ENCODE data around the gene SMOC2. TPM values are rescaled to one million over a fixed set of nuclear protein-coding genes. Genes with fewer than 3 reads are reported as not detected.

SMOC2 gene
- polyA plus RNA-seq, 2 of the 4 experiments (the other 2 are of a cell fraction): not detected

DNA sequence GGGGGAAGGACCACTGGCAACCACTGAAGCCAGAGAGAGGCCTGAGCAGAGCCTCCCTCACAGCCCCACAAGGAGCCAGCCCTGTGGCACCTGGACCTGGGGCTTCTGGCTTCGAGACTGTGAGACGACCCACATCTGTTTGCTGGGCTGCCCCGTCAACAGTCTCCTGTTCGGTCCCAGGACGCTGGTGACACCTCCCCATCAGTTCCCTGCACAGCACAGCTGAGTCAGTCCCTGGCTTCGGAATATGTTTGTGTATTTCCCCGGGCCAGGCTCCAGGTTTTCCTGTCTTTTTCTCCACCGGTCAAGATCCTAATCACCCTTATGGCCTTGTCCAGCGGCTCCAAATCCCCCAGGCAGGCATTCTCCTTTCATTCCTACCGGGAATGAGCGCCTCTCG is 46.4 kb upstream of the SMOC2 start:
- Histone ChIP-seq H3K9me3 (no peaks in the 10 kb centered on the region), H3K4me3 (no peak overlapping the region), H3K4me2 (no peak overlapping the region), H3K4me1 (no peaks in the 10 kb centered on the region), H3K27ac (no peak overlapping the region)
- CTCF ChIA-PET: no interaction called here
- ATAC-seq (no peak), DNase-seq (ENCODE audit: low read depth in 1 of 2, low spot score in 1 of 2) (no peak), FAIRE-seq (no peak)
- 51% methylated on average over 12 of the region's 12 CpGs for WGBS (ENCODE audit: missing lambda C conversion rate)
- POLR2A ChIA-PET: no interaction called here
- TF ChIP-seq NFE2L2 (conservative IDR thresholded peaks at IDR 0.05; ENCODE audit: low read length) (no peak), SREBF2 (IDR thresholded peaks at IDR 0.05) (no peak), HOXB13 (CRISPR knock-in tag; IDR thresholded peaks at IDR 0.05; ENCODE audit: low read depth) (no peak), HEYL (CRISPR knock-in tag; IDR thresholded peaks at IDR 0.05) (no peak), ZSCAN20 (CRISPR knock-in tag; IDR thresholded peaks at IDR 0.05) (no peak), FOXS1 (CRISPR knock-in tag; IDR thresholded peaks at IDR 0.05) (no peak)

DNA sequence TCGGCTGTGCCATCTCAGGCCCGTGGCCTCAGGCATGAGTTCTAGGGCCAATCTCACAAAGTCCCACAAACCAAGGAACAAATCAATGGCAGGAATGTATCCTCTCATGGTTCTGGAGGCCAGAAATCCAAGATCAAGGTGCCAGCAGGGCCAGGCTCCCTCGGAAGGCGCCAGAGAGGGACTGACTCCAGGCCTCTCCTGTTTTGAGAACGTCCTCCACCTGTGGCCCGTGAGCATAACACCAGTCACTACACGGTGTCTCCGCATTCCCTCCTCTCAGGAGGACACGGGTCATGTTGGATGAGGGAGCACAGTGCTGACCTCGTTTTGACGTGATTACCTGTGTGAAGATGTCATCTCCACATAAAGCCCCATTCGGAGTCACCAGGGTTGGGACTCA is 45.0 kb upstream of the SMOC2 start:
- CTCF ChIA-PET: no interaction called here
- no peak overlapping the region for H3K4me2 ChIP-seq
- H3K4me1 ChIP-seq: no peaks in the 10 kb centered on the region
- DNase-seq (ENCODE audit: low read depth in 1 of 2, low spot score in 1 of 2) (no peak), FAIRE-seq (no peak), ATAC-seq (no peak)
- no peaks in the 10 kb centered on the region for H3K9me3 ChIP-seq
- POLR2A ChIA-PET: no interaction called here
- H3K4me3 ChIP-seq: no peak overlapping the region
- H3K27ac ChIP-seq: no peak overlapping the region
- TF ChIP-seq NR3C1 (IDR thresholded peaks at IDR 0.05): no peak
- TF ChIP-seq POLR2A (IDR thresholded peaks at IDR 0.05; ENCODE audit: low read length): no peak
- no peak for TF ChIP-seq FOXS1 (CRISPR knock-in tag; IDR thresholded peaks at IDR 0.05)
- TF ChIP-seq CEBPB (IDR thresholded peaks at IDR 0.05): no peak
- TF ChIP-seq, protein P1, sequence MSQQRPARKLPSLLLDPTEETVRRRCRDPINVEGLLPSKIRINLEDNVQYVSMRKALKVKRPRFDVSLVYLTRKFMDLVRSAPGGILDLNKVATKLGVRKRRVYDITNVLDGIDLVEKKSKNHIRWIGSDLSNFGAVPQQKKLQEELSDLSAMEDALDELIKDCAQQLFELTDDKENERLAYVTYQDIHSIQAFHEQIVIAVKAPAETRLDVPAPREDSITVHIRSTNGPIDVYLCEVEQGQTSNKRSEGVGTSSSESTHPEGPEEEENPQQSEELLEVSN (IDR thresholded peaks at IDR 0.05; ENCODE audit: borderline replicate concordance, low read depth): no peak
- TF ChIP-seq, protein P2, sequence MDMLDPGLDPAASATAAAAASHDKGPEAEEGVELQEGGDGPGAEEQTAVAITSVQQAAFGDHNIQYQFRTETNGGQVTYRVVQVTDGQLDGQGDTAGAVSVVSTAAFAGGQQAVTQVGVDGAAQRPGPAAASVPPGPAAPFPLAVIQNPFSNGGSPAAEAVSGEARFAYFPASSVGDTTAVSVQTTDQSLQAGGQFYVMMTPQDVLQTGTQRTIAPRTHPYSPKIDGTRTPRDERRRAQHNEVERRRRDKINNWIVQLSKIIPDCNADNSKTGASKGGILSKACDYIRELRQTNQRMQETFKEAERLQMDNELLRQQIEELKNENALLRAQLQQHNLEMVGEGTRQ (IDR thresholded peaks at IDR 0.05): no peak
- WGBS (ENCODE audit: missing lambda C conversion rate): 40% methylated on average over 10 of the region's 12 CpGs

DNA sequence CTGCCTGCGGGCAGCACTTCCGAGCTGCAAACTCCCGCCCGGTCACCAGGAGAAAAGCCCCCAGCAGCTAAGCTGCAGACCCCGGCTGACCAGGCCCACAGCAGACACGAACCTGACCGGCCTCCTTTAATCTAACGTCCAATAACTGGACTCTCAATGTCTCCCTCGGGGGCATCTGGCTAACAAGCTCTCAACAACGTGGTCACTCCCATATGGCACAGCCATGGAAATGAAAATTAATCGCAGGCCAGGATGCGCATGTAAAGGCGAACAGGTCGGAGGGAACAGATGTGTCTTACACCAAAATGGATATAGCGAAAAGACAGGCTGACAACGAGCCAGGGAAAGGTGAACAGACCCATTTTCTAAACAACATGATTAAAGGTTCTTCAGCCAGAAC is 44.4 kb upstream of the SMOC2 start:
- H3K27ac ChIP-seq: no peak overlapping the region
- H3K4me1 ChIP-seq: no peaks in the 10 kb centered on the region
- no peak overlapping the region for H3K4me3 ChIP-seq
- ChIA-PET POLR2A (no interaction called here), CTCF (no interaction called here)
- no peak for ATAC-seq
- TF ChIP-seq JUNB (IDR thresholded peaks at IDR 0.05) (no peak), CEBPB (IDR thresholded peaks at IDR 0.05) (no peak), RAD21 (conservative IDR thresholded peaks at IDR 0.05 in 1 of 2, IDR thresholded peaks at IDR 0.05 in 1 of 2) (no peak), RARB (CRISPR knock-in tag; IDR thresholded peaks at IDR 0.05) (no peak), POLR2AphosphoS2 (conservative IDR thresholded peaks at IDR 0.05; ENCODE audit: low read length) (no peak), TP53 (CRISPR knock-in tag; IDR thresholded peaks at IDR 0.05) (no peak), FOXS1 (CRISPR knock-in tag; IDR thresholded peaks at IDR 0.05) (no peak), EHMT2 (IDR thresholded peaks at IDR 0.05; ENCODE audit: low read depth) (no peak), NR3C1 (IDR thresholded peaks at IDR 0.05) (no peak), NFE2L2 (conservative IDR thresholded peaks at IDR 0.05; ENCODE audit: low read length) (no peak), CHD2 (IDR thresholded peaks at IDR 0.05; ENCODE audit: low read length, partially characterized antibody) (no peak), EP300 (IDR thresholded peaks at IDR 0.05) (no peak), GATA3 (IDR thresholded peaks at IDR 0.05; ENCODE audit: borderline replicate concordance) (no peak), SREBF2 (IDR thresholded peaks at IDR 0.05) (no peak), BHLHE40 (IDR thresholded peaks at IDR 0.05; ENCODE audit: low read depth, low read length) (no peak), RCOR1 (IDR thresholded peaks at IDR 0.05; ENCODE audit: low read depth, low read length) (no peak)
- TF ChIP-seq, protein P3, sequence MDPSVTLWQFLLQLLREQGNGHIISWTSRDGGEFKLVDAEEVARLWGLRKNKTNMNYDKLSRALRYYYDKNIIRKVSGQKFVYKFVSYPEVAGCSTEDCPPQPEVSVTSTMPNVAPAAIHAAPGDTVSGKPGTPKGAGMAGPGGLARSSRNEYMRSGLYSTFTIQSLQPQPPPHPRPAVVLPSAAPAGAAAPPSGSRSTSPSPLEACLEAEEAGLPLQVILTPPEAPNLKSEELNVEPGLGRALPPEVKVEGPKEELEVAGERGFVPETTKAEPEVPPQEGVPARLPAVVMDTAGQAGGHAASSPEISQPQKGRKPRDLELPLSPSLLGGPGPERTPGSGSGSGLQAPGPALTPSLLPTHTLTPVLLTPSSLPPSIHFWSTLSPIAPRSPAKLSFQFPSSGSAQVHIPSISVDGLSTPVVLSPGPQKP (IDR thresholded peaks at IDR 0.05; ENCODE audit: low read depth, low read length): no peak
- FAIRE-seq: no peak
- DNase-seq (ENCODE audit: low read depth in 1 of 2, low spot score in 1 of 2): no peak
- H3K9me3 ChIP-seq: no peaks in the 10 kb centered on the region
- 64% methylated on average over 11 of the region's 16 CpGs for WGBS (ENCODE audit: missing lambda C conversion rate)
- H3K4me2 ChIP-seq: no peak overlapping the region

Measured in A549 (cell line).